ENCODE data around the gene ADAMTS13. TPM values are rescaled to one million over a fixed set of nuclear protein-coding genes. Genes with fewer than 3 reads are reported as not detected.

The ADAMTS13 gene
- total RNA-seq, 1 experiment from 2014 or later, result 12.0 TPM

- H3K9me3 Mint-ChIP-seq, result peaks cover 4% of the 10 kb centered on the region
- H3K27me3 Mint-ChIP-seq (ENCODE audit: low read depth), result no peaks in the 10 kb centered on the region
- H3K27ac Mint-ChIP-seq, result no peak overlapping the region
- H3K4me1 Mint-ChIP-seq, result no peaks in the 10 kb centered on the region
- H3K4me3 Mint-ChIP-seq, result no peak overlapping the region
- ChIA-PET POLR2A (no interaction called here), CTCF (interaction anchor here (0.8 to 1.3 kb wide), 2 partner anchors 9 to 15 kb away, joined by 4 read pairs; no protein-coding TSS in a partner anchor)
- no peaks in the 10 kb centered on the region for H3K36me3 Mint-ChIP-seq
- ATAC-seq (no peak), DNase-seq (ENCODE audit: low spot score) (no peak)
- TF ChIP-seq NFYB (CRISPR knock-in tag; conservative IDR thresholded peaks at IDR 0.05; ENCODE audit: low read depth), result no peak
- no peak for TF ChIP-seq USF2 (CRISPR knock-in tag; IDR thresholded peaks at IDR 0.05)
Observed at GRCh38 chr9:133493428-133493827, 71.3 kb downstream of the ADAMTS13 start.

GRCh38 chr9:133493845-133494540 is 71.8 kb downstream of the ADAMTS13 start:
- CTCF ChIA-PET, result interaction anchor here (0.8 to 1.3 kb wide), 2 partner anchors 9 to 15 kb away, joined by 4 read pairs; no protein-coding TSS in a partner anchor
- peaks cover 6% of the 10 kb centered on the region for H3K9me3 Mint-ChIP-seq

GRCh38 chr9:133494636-133495326 is 72.6 kb downstream of the ADAMTS13 start:
- no peak overlapping the region for H3K4me3 Mint-ChIP-seq
- ChIA-PET POLR2A (no interaction called here), CTCF (interaction anchor here (0.7 to 2.4 kb wide), 5 partner anchors 8 to 351 kb away, joined by 3 to 11 read pairs (median 4); no protein-coding TSS in a partner anchor)
- ATAC-seq (no peak), DNase-seq (ENCODE audit: low spot score) (no peak)
- no peaks in the 10 kb centered on the region for H3K4me1 Mint-ChIP-seq
- H3K27ac Mint-ChIP-seq, result no peak overlapping the region
- peaks cover 6% of the 10 kb centered on the region for H3K9me3 Mint-ChIP-seq
- TF ChIP-seq CDX4 (CRISPR knock-in tag; IDR thresholded peaks at IDR 0.05; ENCODE audit: borderline replicate concordance), result no peak
- no peak for TF ChIP-seq STAT6 (CRISPR knock-in tag; conservative IDR thresholded peaks at IDR 0.05; ENCODE audit: low read depth)
- no peak for TF ChIP-seq RELA (CRISPR knock-in tag; IDR thresholded peaks at IDR 0.05; ENCODE audit: borderline replicate concordance)
- TF ChIP-seq IRF2 (CRISPR knock-in tag; IDR thresholded peaks at IDR 0.05; ENCODE audit: borderline replicate concordance, low read depth), result no peak
- no peaks in the 10 kb centered on the region for H3K27me3 Mint-ChIP-seq (ENCODE audit: low read depth)
- no peaks in the 10 kb centered on the region for H3K36me3 Mint-ChIP-seq

More at GRCh38 chr9:133493845-133494540, 71.8 kb downstream of the ADAMTS13 start:
- no peak for TF ChIP-seq ATF1 (CRISPR knock-in tag; IDR thresholded peaks at IDR 0.05)
- no peak for TF ChIP-seq CDX4 (CRISPR knock-in tag; IDR thresholded peaks at IDR 0.05; ENCODE audit: borderline replicate concordance)
- TF ChIP-seq PRRX2 (CRISPR knock-in tag; IDR thresholded peaks at IDR 0.05), result no peak
- Mint-ChIP-seq H3K27me3 (ENCODE audit: low read depth) (no peaks in the 10 kb centered on the region), H3K4me1 (no peaks in the 10 kb centered on the region), H3K27ac (no peak overlapping the region; the same call in 1 of the 2 replicates), H3K36me3 (no peaks in the 10 kb centered on the region), H3K4me3 (no peak overlapping the region)
- DNase-seq (ENCODE audit: low spot score), result no peak
- POLR2A ChIA-PET, result no interaction called here
- no peak for ATAC-seq

GRCh38 chr9:133495327-133496293 is 73.4 kb downstream of the ADAMTS13 start:
- no peak overlapping the region for H3K4me3 Mint-ChIP-seq
- H3K27me3 Mint-ChIP-seq (ENCODE audit: low read depth), result no peaks in the 10 kb centered on the region
- H3K27ac Mint-ChIP-seq, result no peak overlapping the region
- H3K4me1 Mint-ChIP-seq, result no peaks in the 10 kb centered on the region
- no peaks in the 10 kb centered on the region for H3K36me3 Mint-ChIP-seq
- peaks cover 7% of the 10 kb centered on the region for H3K9me3 Mint-ChIP-seq
- ATAC-seq, result no peak
- POLR2A ChIA-PET, result no interaction called here
- no peak for DNase-seq (ENCODE audit: low spot score)
- CTCF ChIA-PET, result interaction anchor here (0.7 to 2.4 kb wide), 6 partner anchors 9 to 533 kb away, joined by 3 to 11 read pairs (median 4); no protein-coding TSS in a partner anchor
- TF ChIP-seq ETV6 (CRISPR knock-in tag; IDR thresholded peaks at IDR 0.05) (no peak), ZNF671 (CRISPR knock-in tag; IDR thresholded peaks at IDR 0.05) (no peak), ELF4 (CRISPR knock-in tag; IDR thresholded peaks at IDR 0.05; ENCODE audit: low read depth) (no peak), CBFB (CRISPR knock-in tag; IDR thresholded peaks at IDR 0.05; ENCODE audit: low read depth) (no peak), E2F4 (CRISPR knock-in tag; IDR thresholded peaks at IDR 0.05; ENCODE audit: borderline replicate concordance, low read depth) (no peak), GABPB1 (CRISPR knock-in tag; IDR thresholded peaks at IDR 0.05) (no peak), FOXJ3 (CRISPR knock-in tag; IDR thresholded peaks at IDR 0.05; ENCODE audit: borderline replicate concordance) (no peak), NFE2L1 (CRISPR knock-in tag; IDR thresholded peaks at IDR 0.05) (no peak)
